ENCODE data around the gene LRP2. TPM values are rescaled to one million over a fixed set of nuclear protein-coding genes. Genes with fewer than 3 reads are reported as not detected.

The LRP2 gene
- total and polyA plus RNA-seq, 2 of the 4 experiments (the other 2 are of a cell fraction) = not detected

- no peak overlapping the region for H2AFZ ChIP-seq (replicated peaks; ENCODE audit: low read length, poor library complexity)
- ChIA-PET CTCF (no interaction called here), POLR2A (ENCODE audit: unreplicated experiment) (no interaction called here)
- no peaks in the 10 kb centered on the region for H3K36me3 ChIP-seq (ENCODE audit: control insufficient read depth, insufficient read depth, low read length)
- H3K4me1 ChIP-seq (ENCODE audit: control insufficient read depth, insufficient read depth, low read length) = no peaks in the 10 kb centered on the region
- H2AK5ac ChIP-seq (ENCODE audit: low read depth, low read length) = no peak overlapping the region
- in situ Hi-C loops (cut with MboI; ENCODE audit: low sequenced_read_pairs) (no loop called here), intact Hi-C loops (cut with micrococcal nuclease) (no loop called here), dilution Hi-C loops (cut with HindIII; ENCODE audit: low sequenced_read_pairs, unreplicated experiment) (no loop called here)
- no peaks in the 10 kb centered on the region for H3K79me1 ChIP-seq (ENCODE audit: low read depth in 1 of 2, low read length in 2 of 2)
- H2BK20ac ChIP-seq (ENCODE audit: low read depth, low read length) = no peak overlapping the region
- H4K91ac ChIP-seq (ENCODE audit: insufficient read depth, low read depth, low read length) = no peak overlapping the region
- no CpG with 5 or more reads among the region's 4 CpGs for WGBS, 2 experiments (ENCODE audit: extremely low coverage in 2 of 2, insufficient read length in 1 of 2)
- no peak overlapping the region for H2BK15ac ChIP-seq (ENCODE audit: low read depth, low read length)
- H3K27me3 ChIP-seq (ENCODE audit: control insufficient read depth, insufficient read depth, low read length) = no peaks in the 10 kb centered on the region
- H3K18ac ChIP-seq (ENCODE audit: low read depth, low read length) = no peak overlapping the region
- no peak overlapping the region for H3K27ac ChIP-seq (ENCODE audit: insufficient read depth, low read length)
- no peak overlapping the region for H3K9ac ChIP-seq (ENCODE audit: low read depth, low read length)
- no peak overlapping the region for H2AK9ac ChIP-seq (replicated peaks; ENCODE audit: low read depth, low read length, poor library complexity)
- 0 out of 2 replicates have a peak, but pooled peaks cover 1% of the 10 kb centered on the region for H3K9me3 ChIP-seq (ENCODE audit: control insufficient read depth, insufficient read depth, low read length)
- H4K8ac ChIP-seq (ENCODE audit: low read depth in 2 of 2, low read length in 2 of 2) = no peak overlapping the region
- H3K56ac ChIP-seq (ENCODE audit: extremely low read depth, insufficient read depth, low read length) = no peak overlapping the region
- H3K4me3 ChIP-seq (ENCODE audit: insufficient read depth, low read depth, low read length) = no peak overlapping the region
- no peak for ATAC-seq (ENCODE audit: low read depth)
- H4K20me1 ChIP-seq (ENCODE audit: insufficient read depth, low read length) = no peaks in the 10 kb centered on the region
- H2BK120ac ChIP-seq (ENCODE audit: low read depth, low read length) = no peak overlapping the region
- H3K14ac ChIP-seq (replicated peaks; ENCODE audit: low read depth, low read length) = no peak overlapping the region
- no peak for TF ChIP-seq FOS (IDR thresholded peaks at IDR 0.05; ENCODE audit: low read depth, low read length)
- TF ChIP-seq RAD21 (IDR thresholded peaks at IDR 0.05; ENCODE audit: low read length) = no peak
- no TSS peak for BruUV-seq (replicated peaks)
- no peaks in the 10 kb centered on the region for H3K9me1 ChIP-seq (ENCODE audit: insufficient read depth, low read length)
- H2BK5ac ChIP-seq (ENCODE audit: low read depth, low read length, poor library complexity, severe bottlenecking) = no peak overlapping the region
- H3K23ac ChIP-seq (ENCODE audit: low read depth, low read length) = no peak overlapping the region
- H3K4me2 ChIP-seq (ENCODE audit: low read depth, low read length) = no peak overlapping the region
- no peak overlapping the region for H3K4ac ChIP-seq (ENCODE audit: low read depth, low read length)
- no peak overlapping the region for H4K5ac ChIP-seq (ENCODE audit: low read depth, low read length)
- no peak for DNase-seq
Measured at GRCh38 chr2:169247211-169247610, 115.1 kb downstream of the LRP2 start.
